Ovary (tissue), 3 donors: ENCODE results near the gene ANKRD30BL.
"Not testable (repeated sequence)": the region's sequence is repeated elsewhere in the genome, so short reads cannot be mapped to it uniquely, and the experiment has no call there.

Experiments
- POLR2A ChIP-seq: fragments of 450-650 bp; IDR thresholded peaks from one replicate; pipeline ENCODE4 v1.6.1; 2017; ENCODE audit warnings: antibody characterized with exemption, mild to moderate bottlenecking, moderate library complexity
- TF ChIP-seq, protein P1 (sequence below), 3 donors: fragments of 450-650 bp in 2 of 3; fragments of 200-600 bp in 1 of 3; IDR thresholded peaks; one replicate each; pipeline versions ENCODE4 v1.5.1 to v1.8.0; 2016 to 2022; ENCODE audit warnings: antibody characterized with exemption in 3 of 3, mild to moderate bottlenecking in 1 of 3
- donor health status: DM: no; HTN: no; CAD: no.

DNA sequence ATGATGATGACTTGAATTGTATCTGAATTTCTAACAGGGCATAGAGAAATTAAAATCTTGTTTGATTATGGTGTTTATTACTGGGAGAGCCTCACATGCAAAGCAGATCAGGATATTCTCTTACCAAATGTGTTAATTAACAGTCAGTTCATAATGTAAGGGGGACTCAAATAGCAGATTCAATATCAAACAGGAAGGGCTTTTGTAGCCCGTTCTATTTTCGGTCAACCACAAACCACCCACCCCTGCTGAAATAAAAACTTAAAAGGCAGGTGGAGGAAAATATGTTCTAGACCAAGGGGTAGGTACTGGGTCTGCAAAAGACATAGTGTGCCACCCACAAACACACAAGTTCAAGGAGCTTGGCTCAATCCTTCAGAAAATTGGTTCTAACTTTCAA lies 41.1 kb upstream of the ANKRD30BL start:
- TF ChIP-seq, protein P1, sequence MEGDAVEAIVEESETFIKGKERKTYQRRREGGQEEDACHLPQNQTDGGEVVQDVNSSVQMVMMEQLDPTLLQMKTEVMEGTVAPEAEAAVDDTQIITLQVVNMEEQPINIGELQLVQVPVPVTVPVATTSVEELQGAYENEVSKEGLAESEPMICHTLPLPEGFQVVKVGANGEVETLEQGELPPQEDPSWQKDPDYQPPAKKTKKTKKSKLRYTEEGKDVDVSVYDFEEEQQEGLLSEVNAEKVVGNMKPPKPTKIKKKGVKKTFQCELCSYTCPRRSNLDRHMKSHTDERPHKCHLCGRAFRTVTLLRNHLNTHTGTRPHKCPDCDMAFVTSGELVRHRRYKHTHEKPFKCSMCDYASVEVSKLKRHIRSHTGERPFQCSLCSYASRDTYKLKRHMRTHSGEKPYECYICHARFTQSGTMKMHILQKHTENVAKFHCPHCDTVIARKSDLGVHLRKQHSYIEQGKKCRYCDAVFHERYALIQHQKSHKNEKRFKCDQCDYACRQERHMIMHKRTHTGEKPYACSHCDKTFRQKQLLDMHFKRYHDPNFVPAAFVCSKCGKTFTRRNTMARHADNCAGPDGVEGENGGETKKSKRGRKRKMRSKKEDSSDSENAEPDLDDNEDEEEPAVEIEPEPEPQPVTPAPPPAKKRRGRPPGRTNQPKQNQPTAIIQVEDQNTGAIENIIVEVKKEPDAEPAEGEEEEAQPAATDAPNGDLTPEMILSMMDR (IDR thresholded peaks at IDR 0.05) = not testable (repeated sequence)
- TF ChIP-seq POLR2A = not testable (repeated sequence)
